Fibroblast of pulmonary artery (primary cell): ENCODE results near the gene THSD7A.

Experiments
- DNase-seq: peaks from one replicate; pipeline ENCODE4 v3.0.0-alpha.2; 2010; ENCODE audit warnings: low read depth
- H3K4me3 ChIP-seq: replicated peaks from 2 replicates; pipeline ENCODE4 v1.5.1; 2011; ENCODE audit warnings: low read depth, mild to moderate bottlenecking, control low read depth, low read length, moderate library complexity
- TF ChIP-seq, protein P1 (sequence below): IDR thresholded peaks from 2 replicates; pipeline ENCODE4 v1.5.1; 2011; ENCODE audit warnings: mild to moderate bottlenecking, control low read depth, low read length, inconsistent platforms; ENCODE audit errors: missing control alignments

The THSD7A gene

DNA sequence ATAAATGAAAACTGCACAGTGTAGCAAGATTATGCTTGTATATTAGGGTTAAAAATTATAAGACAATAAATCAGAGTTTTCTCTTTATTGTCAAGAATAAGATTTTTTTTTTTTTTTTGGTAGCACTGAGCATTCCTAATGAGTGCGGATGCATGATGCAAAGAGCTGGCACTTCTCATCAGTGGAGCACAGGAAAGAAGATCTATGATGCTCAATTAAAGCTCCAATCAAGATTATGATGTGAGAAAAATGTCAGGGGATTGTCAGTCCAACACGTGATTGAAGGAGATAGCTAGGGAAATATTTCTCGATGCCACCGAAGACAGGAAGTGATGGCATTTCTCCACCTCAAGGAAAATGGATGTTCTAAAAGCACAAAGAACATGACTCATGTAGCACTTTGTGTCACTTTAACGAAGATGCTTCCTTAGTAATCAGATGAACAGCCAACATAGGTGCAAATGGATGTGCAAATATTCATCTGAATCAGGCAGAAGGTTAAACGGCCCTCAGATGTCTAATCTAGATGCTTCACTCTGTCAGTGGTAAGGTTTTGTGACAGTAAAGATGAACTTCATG, 240.9 kb downstream of the THSD7A start:
- H3K4me3 ChIP-seq: no peak overlapping the region
- TF ChIP-seq, protein P1, sequence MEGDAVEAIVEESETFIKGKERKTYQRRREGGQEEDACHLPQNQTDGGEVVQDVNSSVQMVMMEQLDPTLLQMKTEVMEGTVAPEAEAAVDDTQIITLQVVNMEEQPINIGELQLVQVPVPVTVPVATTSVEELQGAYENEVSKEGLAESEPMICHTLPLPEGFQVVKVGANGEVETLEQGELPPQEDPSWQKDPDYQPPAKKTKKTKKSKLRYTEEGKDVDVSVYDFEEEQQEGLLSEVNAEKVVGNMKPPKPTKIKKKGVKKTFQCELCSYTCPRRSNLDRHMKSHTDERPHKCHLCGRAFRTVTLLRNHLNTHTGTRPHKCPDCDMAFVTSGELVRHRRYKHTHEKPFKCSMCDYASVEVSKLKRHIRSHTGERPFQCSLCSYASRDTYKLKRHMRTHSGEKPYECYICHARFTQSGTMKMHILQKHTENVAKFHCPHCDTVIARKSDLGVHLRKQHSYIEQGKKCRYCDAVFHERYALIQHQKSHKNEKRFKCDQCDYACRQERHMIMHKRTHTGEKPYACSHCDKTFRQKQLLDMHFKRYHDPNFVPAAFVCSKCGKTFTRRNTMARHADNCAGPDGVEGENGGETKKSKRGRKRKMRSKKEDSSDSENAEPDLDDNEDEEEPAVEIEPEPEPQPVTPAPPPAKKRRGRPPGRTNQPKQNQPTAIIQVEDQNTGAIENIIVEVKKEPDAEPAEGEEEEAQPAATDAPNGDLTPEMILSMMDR: no peak
- DNase-seq: no peak

DNA sequence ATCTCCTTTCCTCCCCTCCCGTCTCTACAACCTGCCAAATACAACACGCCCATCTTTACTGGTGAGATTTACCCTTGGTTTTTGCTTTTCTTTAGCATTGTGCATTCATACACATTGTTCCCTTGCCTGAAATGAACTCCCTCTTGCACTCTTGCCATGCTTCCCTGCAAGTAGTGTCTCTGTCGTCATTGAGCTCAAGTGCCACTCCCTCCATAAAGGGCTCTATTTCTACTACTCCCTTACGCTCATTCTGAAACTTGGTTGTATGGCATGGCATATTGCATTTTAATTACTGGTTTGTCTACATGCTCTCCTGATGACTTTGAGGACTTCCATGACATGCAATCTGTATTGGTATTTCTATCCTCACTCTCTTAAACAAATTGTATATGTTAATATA, 242.7 kb downstream of the THSD7A start:
- TF ChIP-seq, protein P1: no peak
- DNase-seq: no peak

DNA sequence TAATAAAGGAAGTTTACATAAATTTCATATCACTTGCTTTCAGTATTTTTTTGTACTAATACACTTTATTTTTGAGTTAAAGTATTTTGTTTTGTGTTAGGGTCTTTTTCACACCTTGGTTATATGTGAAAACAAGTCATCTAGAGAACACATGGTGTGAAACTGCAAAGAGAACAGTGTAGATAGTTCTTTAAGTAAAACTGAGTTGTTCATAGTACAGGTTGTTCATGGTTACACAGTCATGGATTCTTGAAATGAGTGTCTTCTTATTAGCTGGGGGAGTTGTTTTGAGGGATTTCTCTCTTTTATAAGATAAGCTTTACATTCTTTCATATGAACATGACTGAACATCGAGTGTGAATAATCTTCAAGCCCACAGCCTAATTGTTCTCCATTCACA, 244.2 kb downstream of the THSD7A start:
- no peak for DNase-seq
- TF ChIP-seq, protein P1: no peak
- no peak overlapping the region for H3K4me3 ChIP-seq

More for the DNA sequence above, 242.7 kb downstream of the THSD7A start:
- no peak overlapping the region for H3K4me3 ChIP-seq

DNA sequence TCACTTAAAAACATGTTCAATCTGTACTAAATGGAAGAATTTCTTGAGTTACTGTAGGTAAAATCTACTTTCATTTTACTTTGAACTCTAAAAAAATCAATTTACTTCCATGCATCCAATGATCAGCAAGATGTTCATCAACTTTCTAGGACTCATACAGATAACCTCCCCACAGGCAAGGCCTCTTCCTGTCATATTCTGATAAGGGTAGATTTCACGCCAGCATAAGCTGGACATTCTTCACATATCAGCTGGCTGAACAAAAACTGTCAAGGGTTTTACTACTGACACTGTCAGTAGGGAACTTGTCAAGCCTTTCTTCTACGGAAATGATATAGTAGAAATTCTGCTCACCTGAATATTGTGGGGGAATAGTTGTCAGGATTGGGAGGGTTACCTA, 244.9 kb downstream of the THSD7A start:
- no peak for DNase-seq
- no peak overlapping the region for H3K4me3 ChIP-seq
- TF ChIP-seq, protein P1: no peak

DNA sequence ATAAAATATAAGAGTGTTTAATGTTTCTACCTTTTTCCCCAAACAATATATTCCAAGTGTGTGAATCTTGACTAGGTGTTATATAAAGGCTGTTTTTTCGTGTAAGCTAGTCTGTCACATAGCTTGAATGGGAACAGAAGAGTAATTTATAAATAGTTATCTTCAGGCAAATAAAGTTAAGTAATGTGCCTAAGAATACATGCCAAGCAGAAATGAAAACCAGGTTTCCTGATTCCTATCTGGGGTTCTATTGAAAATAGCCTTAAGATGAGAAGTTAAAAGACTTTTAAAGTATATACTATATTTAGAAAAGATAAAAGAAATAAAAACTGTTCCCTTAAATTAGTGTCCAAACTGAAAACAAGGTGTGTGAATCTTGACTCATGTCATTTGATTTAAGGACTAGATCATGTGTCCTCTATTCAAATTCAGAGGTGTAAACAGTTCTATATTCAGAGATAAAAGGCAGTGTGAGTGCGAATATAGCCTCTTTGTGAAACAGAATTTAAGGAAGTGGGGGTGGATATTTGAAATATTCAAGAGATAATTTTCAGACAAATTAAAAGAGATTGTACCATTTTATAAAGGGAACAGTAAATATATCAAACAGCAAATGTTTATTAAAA, 247.5 kb downstream of the THSD7A start:
- TF ChIP-seq, protein P1: no peak
- DNase-seq: no peak

DNA sequence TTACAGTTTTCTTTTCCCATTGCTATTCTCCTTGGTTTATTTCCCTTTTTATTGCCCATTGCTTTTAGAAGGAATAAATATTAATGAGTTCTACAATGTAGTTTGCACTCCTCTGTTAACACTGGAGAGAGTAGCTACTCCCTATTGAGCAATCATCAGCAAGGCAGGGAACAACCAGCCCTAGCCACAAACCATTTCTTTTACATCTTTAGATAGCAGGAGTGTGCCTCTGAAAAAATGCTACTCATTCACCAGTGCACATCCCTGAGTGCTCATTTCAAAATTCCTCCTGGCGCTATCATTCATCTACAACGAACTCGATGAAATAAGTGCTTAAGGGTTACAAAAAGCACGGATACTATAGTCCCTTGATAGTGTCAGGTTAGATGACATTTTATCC, 252.9 kb downstream of the THSD7A start:
- no peak overlapping the region for H3K4me3 ChIP-seq
- peak; percentile 9 for DNase-seq
- TF ChIP-seq, protein P1: no peak

More for the DNA sequence above, 247.5 kb downstream of the THSD7A start:
- H3K4me3 ChIP-seq: no peak overlapping the region

DNA sequence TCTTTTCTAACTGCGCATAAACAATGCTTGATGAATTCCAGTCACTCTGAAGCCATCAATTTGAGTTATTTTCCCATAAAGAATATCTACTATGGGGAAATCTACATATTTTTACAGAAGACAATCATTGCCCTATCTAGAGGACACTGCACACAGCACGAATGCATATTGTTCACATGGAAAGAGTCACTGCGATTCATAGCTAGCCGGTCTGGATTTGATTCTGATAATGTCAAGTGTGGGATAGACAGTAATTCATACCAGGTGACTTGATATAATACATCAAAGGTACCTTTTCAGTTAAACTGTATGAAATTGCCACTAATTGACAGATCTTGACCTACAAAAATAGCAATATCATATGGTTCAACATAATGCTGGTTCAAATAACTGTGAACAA, 255.7 kb downstream of the THSD7A start:
- no peak overlapping the region for H3K4me3 ChIP-seq
- DNase-seq: no peak
- TF ChIP-seq, protein P1: no peak
